H1 (cell line): ENCODE results near the gene CIBAR2. TPM values are rescaled to one million over a fixed set of nuclear protein-coding genes. Genes with fewer than 3 reads are reported as not detected.

ENCODE experiments used
- ASH2L ChIP-seq: fragments of 200-600, 300-600 bp; sonication (generic); IDR thresholded peaks from one replicate; pipeline ENCODE4 v1.7.1; 2017; ENCODE audit warnings: low read length
- EZH2 ChIP-seq: fragments of 200-600 bp; sonication (generic); IDR thresholded peaks from 2 replicates; pipeline ENCODE4 v1.7.1; 2012; ENCODE audit warnings: low read depth, mild to moderate bottlenecking, moderate library complexity, low read length, inconsistent platforms; ENCODE audit not compliant: severe bottlenecking
- SIN3A ChIP-seq, 2 experiments: IDR thresholded peaks in 1 of 2; conservative IDR thresholded peaks in 1 of 2; 2 replicates each; pipeline ENCODE4 v1.6.1; 2011 to 2012; ENCODE audit warnings: low read length in 2 of 2, improper control_type of control experiment in 1 of 2, low read depth in 1 of 2, mild to moderate bottlenecking in 1 of 2
- SP2 ChIP-seq: IDR thresholded peaks from 2 replicates; pipeline ENCODE4 v1.6.1; 2012; ENCODE audit warnings: mild to moderate bottlenecking, low read length, inconsistent platforms
- TAF1 ChIP-seq: IDR thresholded peaks from 2 replicates; pipeline ENCODE4 v1.6.1; 2011; ENCODE audit warnings: mild to moderate bottlenecking, low read depth, low read length
- TBP ChIP-seq: IDR thresholded peaks from 2 replicates; pipeline ENCODE4 v1.6.1; 2011; ENCODE audit warnings: low read depth, low read length, improper control_type of control experiment
- polyA plus RNA-seq, 7 experiments: library from polyadenylated mRNA; depleted of rRNA in 3 of 7; stranded (reverse) in 5 of 7; unstranded in 2 of 7; fragments of >200 nt in 5 of 7; fragments of 200-250 nt in 2 of 7; gene quantifications; 1 replicate in 5 of 7; 2 replicates in 1 of 7; 4 replicates in 1 of 7; pipeline versions ENCODE4 v1.2.1 to v1.2.3, GENCODE V29; 2011 to 2013; ENCODE audit warnings: missing spikeins in 2 of 7, mixed read lengths in 2 of 7
- total RNA-seq: library from RNA; stranded (reverse); fragmentation: NEBNext Ultra II Directional; extraction: Animal tissue kit (Norgen Biotek cat#: 25700); gene quantifications from 2 replicates; pipeline ENCODE4 v1.2.1, GENCODE V29; 2021

The CIBAR2 gene
- total and polyA plus RNA-seq, 2 of the 8 experiments (the other 6 are each of a cell fraction or from before 2014, with no cell fraction given): 0.18 TPM; not detected in 1

GRCh38 chr16:85103114-85104079 lies 8.9 kb downstream of the CIBAR2 start (continued):
- TF ChIP-seq SIN3A (conservative IDR thresholded peaks at IDR 0.05 in 1 of 2, IDR thresholded peaks at IDR 0.05 in 1 of 2; ENCODE audit: low read depth in 1 of 2, low read length in 2 of 2) (no peak), TBP (no peak), ASH2L (no peak), TAF1 (no peak), SP2 (no peak), EZH2 (no peak)
- TF ChIP-seq, all 59 proteins: peak for 0
